Progenitor cell of endocrine pancreas (in vitro differentiated cells): ENCODE results near the gene DDX42. TPM values are rescaled to one million over a fixed set of nuclear protein-coding genes. Genes with fewer than 3 reads are reported as not detected.

Source experiments
- DNase-seq: peaks from one replicate; pipeline ENCODE4 v3.0.0; 2021; ENCODE audit warnings: low spot score; ENCODE audit not compliant: unreplicated experiment
- H3K27ac Mint-ChIP-seq: 2 replicates; pipeline ENCODE4 v1.8.0; 2021; ENCODE audit warnings: mild to moderate bottlenecking, moderate library complexity, mixed read lengths
- H3K27me3 Mint-ChIP-seq: 2 replicates; pipeline ENCODE4 v1.8.0; 2021; ENCODE audit warnings: mixed read lengths
- H3K36me3 Mint-ChIP-seq: 2 replicates; pipeline ENCODE4 v1.8.0; 2022; ENCODE audit warnings: mixed read lengths; ENCODE audit not compliant: insufficient read depth
- H3K4me1 Mint-ChIP-seq: 2 replicates; pipeline ENCODE4 v1.8.0; 2021; ENCODE audit warnings: low read depth, mixed read lengths
- H3K4me3 Mint-ChIP-seq: 2 replicates; pipeline ENCODE4 v1.8.0; 2021; ENCODE audit warnings: low read depth, mild to moderate bottlenecking, moderate library complexity, mixed read lengths
- H3K9me3 Mint-ChIP-seq: 2 replicates; pipeline ENCODE4 v1.8.0; 2021; ENCODE audit warnings: low read depth, mixed read lengths
- total RNA-seq: library from RNA; stranded (reverse); gene quantifications from 2 replicates; pipeline ENCODE4 v1.2.1, GENCODE V29; 2021
- TF ChIP-seq, protein P1 (sequence below): fragments of 200-600 bp; sonication (generic); IDR thresholded peaks from one replicate; pipeline ENCODE4 v1.5.0; 2021; ENCODE audit warnings: antibody characterized with exemption, mild to moderate bottlenecking; ENCODE audit not compliant: unreplicated experiment

The DDX42 gene
- total RNA-seq, 1 donor from 2014 or later, result 189 TPM

DNA sequence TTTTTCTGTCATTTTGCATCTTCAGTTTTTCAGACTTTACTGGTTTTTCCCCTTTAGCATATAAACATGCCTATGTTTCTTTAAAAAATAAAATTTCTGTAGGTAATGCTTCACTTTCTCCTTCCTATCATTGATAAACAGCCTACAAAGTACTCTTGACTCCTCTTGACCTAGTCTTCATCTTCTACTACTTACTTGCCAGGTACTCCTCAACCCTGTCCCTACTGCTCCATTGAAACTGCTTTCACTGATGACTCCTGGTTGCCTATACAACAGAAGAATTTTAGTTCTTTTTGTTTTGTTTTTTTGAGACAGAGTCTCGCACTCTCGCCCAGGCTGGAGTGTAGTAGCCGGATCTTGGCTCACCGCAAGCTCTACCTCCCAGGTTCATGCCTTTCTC, 7.0 kb downstream of the DDX42 start:
- no peak for DNase-seq
- TF ChIP-seq, protein P1, sequence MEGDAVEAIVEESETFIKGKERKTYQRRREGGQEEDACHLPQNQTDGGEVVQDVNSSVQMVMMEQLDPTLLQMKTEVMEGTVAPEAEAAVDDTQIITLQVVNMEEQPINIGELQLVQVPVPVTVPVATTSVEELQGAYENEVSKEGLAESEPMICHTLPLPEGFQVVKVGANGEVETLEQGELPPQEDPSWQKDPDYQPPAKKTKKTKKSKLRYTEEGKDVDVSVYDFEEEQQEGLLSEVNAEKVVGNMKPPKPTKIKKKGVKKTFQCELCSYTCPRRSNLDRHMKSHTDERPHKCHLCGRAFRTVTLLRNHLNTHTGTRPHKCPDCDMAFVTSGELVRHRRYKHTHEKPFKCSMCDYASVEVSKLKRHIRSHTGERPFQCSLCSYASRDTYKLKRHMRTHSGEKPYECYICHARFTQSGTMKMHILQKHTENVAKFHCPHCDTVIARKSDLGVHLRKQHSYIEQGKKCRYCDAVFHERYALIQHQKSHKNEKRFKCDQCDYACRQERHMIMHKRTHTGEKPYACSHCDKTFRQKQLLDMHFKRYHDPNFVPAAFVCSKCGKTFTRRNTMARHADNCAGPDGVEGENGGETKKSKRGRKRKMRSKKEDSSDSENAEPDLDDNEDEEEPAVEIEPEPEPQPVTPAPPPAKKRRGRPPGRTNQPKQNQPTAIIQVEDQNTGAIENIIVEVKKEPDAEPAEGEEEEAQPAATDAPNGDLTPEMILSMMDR, result no peak
- no peaks in the 10 kb centered on the region for H3K27me3 Mint-ChIP-seq
- H3K36me3 Mint-ChIP-seq, result peaks cover 10% of the 10 kb centered on the region
- no peak overlapping the region for H3K4me3 Mint-ChIP-seq
- peaks cover 6% of the 10 kb centered on the region for H3K4me1 Mint-ChIP-seq
- H3K9me3 Mint-ChIP-seq, result no peaks in the 10 kb centered on the region
- no peak overlapping the region for H3K27ac Mint-ChIP-seq

DNA sequence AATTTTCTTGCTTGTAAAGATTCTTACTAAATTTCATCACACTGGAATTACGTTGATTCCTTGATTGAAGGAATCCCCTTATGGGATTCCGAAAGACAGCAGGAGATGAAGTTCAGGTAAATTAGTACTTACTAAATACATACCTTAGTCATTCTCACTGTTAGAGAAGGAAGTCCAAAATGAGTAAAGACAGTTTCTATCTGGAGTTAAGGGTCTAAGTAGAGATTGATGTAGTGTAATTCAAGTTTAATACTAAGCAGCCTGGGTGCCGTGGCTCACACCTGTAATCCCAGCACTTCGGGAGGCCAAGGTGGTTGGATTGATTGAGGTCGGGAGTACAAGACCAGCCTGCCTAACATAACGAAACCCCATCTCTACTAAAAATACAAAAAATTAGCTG, 9.6 kb downstream of the DDX42 start:
- Mint-ChIP-seq H3K9me3 (no peaks in the 10 kb centered on the region), H3K4me3 (no peak overlapping the region), H3K27ac (peak overlapping the region; percentile 83), H3K36me3 (peaks cover 13% of the 10 kb centered on the region), H3K4me1 (peaks cover 1% of the 10 kb centered on the region), H3K27me3 (no peaks in the 10 kb centered on the region)
- DNase-seq, result no peak
- TF ChIP-seq, protein P1, result no peak

DNA sequence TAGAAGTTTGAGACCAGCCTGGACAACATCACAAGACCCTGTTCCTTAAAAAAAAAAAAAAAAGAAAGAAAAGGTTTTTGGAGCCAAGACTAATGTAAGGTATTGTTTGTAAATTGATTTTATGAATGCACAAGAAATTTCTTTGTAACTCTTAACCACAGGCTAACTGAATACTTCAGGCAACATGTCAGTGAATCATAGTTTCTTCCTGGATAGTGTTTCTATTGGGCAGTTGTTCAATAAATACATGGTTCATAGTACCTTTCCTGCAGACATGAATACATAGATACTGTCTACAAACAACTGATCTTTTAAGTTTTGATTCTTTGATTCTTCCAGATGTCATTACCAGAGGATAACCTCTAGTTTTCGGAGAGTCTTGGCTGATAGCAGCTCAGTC, 11.6 kb downstream of the DDX42 start:
- Mint-ChIP-seq H3K9me3 (no peaks in the 10 kb centered on the region), H3K36me3 (peaks cover 11% of the 10 kb centered on the region), H3K4me3 (no peak overlapping the region), H3K27me3 (no peaks in the 10 kb centered on the region), H3K4me1 (peaks cover 1% of the 10 kb centered on the region), H3K27ac (no peak overlapping the region)
- TF ChIP-seq, protein P1, result no peak
- DNase-seq, result no peak

DNA sequence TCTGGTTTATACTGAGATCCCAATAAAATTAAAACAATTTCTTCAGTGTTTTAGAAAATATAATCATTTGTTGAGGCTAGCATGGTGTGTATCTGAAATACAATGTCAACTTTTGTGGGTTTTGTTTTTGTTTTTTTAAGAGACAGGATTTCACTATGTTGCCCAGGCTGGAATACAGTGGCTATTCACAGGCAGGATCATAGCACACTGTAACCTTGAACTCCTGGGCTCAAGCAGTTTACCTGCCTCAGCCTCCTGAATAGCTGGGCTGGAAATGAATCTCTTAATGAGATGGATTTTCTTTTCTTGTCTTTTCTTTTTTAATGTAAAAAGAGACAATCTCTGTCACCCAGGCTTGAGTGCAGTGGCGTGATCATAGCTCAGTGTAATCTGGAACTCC, 12.1 kb downstream of the DDX42 start:
- Mint-ChIP-seq H3K27me3 (no peaks in the 10 kb centered on the region), H3K4me3 (no peak overlapping the region), H3K9me3 (no peaks in the 10 kb centered on the region), H3K4me1 (peaks cover 1% of the 10 kb centered on the region), H3K27ac (no peak overlapping the region), H3K36me3 (peaks cover 9% of the 10 kb centered on the region)
- no peak for DNase-seq
- TF ChIP-seq, protein P1, result no peak

DNA sequence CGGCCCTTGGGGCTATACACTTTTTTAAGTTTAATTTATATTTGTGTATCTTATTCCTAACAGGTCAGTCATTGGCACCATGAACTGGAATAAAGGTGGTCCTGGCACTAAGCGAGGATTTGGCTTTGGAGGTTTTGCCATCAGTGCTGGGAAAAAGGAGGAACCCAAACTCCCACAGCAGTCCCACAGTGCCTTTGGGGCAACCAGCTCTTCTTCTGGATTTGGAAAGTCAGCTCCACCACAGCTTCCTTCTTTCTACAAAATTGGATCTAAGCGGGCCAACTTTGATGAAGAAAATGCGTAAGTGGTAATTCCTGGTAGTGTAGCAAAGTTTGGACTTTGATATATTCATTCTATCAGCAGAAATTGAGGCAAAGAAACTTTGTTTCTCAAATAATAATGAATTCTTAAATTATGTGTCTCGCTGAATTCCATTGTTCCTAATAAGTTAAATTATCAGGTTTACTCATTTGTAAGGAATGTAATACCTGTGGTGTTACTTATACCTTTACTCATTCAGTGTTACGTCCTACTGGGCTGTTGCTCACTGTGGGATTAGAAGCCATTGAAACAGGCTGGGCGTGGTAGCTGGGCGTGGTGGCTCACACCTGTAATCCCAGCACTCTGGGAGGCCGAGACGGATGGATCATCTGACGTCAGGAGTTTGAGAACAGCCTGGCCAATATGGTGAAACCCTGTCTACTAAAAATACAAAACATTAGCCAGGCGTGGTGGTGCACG, 13.2 kb downstream of the DDX42 start:
- H3K9me3 Mint-ChIP-seq, result no peaks in the 10 kb centered on the region
- TF ChIP-seq, protein P1, result no peak
- no peaks in the 10 kb centered on the region for H3K27me3 Mint-ChIP-seq
- no peak overlapping the region for H3K4me3 Mint-ChIP-seq
- H3K36me3 Mint-ChIP-seq, result peaks cover 11% of the 10 kb centered on the region
- peaks cover 1% of the 10 kb centered on the region for H3K4me1 Mint-ChIP-seq
- H3K27ac Mint-ChIP-seq, result no peak overlapping the region
- DNase-seq, result no peak
